ENCODE results near the gene TUBA8.
"Not testable (repeated sequence)": the region's sequence is repeated elsewhere in the genome, so short reads cannot be mapped to it uniquely, and the experiment has no call there.

DNA sequence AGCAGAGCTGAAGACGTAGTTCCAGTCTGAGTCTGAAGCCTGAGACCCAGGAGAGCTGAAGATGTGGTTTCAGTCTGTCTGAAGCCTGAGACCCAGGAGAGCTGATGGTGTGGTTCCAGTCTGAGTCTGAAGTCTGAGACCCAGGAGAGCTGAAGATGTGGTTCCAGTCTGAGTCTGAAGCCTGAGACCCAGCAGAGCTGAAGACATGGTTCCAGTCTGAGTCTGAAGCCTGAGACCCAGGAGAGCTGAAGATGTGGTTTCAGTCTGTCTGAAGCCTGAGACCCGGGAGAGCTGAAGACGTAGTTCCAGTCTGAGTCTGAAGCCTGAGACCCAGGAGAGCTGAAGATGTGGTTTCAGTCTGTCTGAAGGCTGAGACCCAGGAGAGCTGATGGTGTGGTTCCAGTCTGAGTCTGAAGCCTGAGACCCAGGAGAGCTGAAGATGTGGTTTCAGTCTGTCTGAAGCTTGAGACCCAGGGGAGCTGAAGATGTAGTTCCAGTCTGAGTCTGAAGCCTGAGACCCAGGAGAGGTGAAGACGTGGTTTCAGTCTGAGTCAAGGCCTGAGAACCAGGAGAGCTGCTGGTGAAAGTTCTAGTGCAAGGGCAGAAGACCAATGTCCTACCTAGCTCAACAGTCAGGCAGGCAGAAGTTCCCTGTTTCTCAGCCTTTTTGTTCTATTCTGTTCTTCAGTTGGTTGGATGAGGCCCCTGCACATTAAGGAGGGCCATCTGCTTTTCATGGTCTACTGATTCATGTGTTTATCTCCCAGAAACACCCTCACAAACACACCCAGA lies 3.9 kb upstream of the TUBA8 start:
- TF ChIP-seq, protein P1, sequence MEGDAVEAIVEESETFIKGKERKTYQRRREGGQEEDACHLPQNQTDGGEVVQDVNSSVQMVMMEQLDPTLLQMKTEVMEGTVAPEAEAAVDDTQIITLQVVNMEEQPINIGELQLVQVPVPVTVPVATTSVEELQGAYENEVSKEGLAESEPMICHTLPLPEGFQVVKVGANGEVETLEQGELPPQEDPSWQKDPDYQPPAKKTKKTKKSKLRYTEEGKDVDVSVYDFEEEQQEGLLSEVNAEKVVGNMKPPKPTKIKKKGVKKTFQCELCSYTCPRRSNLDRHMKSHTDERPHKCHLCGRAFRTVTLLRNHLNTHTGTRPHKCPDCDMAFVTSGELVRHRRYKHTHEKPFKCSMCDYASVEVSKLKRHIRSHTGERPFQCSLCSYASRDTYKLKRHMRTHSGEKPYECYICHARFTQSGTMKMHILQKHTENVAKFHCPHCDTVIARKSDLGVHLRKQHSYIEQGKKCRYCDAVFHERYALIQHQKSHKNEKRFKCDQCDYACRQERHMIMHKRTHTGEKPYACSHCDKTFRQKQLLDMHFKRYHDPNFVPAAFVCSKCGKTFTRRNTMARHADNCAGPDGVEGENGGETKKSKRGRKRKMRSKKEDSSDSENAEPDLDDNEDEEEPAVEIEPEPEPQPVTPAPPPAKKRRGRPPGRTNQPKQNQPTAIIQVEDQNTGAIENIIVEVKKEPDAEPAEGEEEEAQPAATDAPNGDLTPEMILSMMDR (IDR thresholded peaks at IDR 0.05) = not testable (repeated sequence)
- not testable (repeated sequence) for TF ChIP-seq POLR2A (IDR thresholded peaks at IDR 0.05)

Measured in thyroid gland (tissue), 4 donors.